GM12892 (cell line): ENCODE data around the gene DKKL1.

ENCODE experiments used
- DNase-seq: peaks from one replicate; pipeline ENCODE4 v3.0.0; 2011; ENCODE audit not compliant: insufficient read length
- FAIRE-seq: peaks from 2 replicates; lab custom pipeline; 2011; peaks lifted over from hg19 to GRCh38; lab: Jason Lieb, UNC
- POLR2A ChIP-seq: IDR thresholded peaks from 2 replicates; pipeline ENCODE4 v1.6.1; 2011; ENCODE audit warnings: low read depth, low read length, control low read depth
- POLR2AphosphoS5 ChIP-seq: IDR thresholded peaks from 2 replicates; pipeline ENCODE4 v1.6.1; 2011; ENCODE audit warnings: low read depth, low read length, control low read depth
- TAF1 ChIP-seq: IDR thresholded peaks from 2 replicates; pipeline ENCODE4 v1.6.1; 2011; ENCODE audit warnings: low read depth, mild to moderate bottlenecking, control low read depth, low read length, borderline replicate concordance

The DKKL1 gene

GRCh38 chr19:49333418-49333805 is 30.3 kb upstream of the DKKL1 start:
- FAIRE-seq (no peak), DNase-seq (no peak)
- no peak for TF ChIP-seq POLR2A
- no peak for TF ChIP-seq POLR2AphosphoS5
- no peak for TF ChIP-seq TAF1

GRCh38 chr19:49333811-49334288 is 29.8 kb upstream of the DKKL1 start:
- FAIRE-seq (peak; percentile 95), DNase-seq (peak; percentile 57)
- peak; percentile 78; the same call in 1 of the 2 replicates for TF ChIP-seq POLR2A
- TF ChIP-seq POLR2AphosphoS5: peak; percentile 60; the same call in 1 of the 2 replicates
- TF ChIP-seq TAF1: no peak

DNA sequence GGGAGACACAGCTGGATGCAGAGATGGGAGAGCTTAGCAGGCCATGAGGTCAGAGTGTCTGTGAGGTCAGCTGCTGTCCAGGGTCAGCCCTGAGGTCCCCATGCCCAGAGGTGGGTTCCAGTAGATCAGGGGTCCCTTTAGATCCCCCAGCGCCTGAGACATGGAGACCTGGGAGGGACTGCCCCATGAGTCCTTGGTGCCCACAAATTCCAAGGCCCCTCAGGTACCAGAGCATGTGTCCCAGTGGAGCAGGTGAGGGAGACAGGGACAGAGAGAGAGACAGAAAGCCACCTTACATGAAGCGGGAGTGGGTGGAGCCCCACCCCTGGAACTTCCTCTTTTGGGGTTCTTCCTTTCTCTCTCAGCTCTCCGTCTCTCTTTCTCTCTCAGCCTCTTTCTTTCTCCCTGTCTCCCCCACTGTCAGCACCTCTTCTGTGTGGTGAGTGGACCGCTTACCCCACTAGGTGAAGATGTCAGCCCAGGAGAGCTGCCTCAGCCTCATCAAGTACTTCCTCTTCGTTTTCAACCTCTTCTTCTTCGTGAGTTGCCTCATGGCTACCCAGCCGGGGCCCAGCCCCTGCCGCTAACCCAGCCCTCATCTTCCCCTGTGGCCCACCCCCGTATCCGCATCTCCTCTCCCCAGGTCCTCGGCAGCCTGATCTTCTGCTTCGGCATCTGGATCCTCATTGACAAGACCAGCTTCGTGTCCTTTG is 28.4 kb upstream of the DKKL1 start, which contains the start of gene CD37:
Gene CD37, plus strand, starts transcription at position 336 of the 713 bp plus-strand sequence. Its CDS starts 135 bp downstream, at position 471.
- DNase-seq (peak; percentile 59), FAIRE-seq (peak; percentile 74)
- TF ChIP-seq POLR2AphosphoS5 (peak; percentile 67; the same call in 1 of the 2 replicates), POLR2A (peak; percentile 77), TAF1 (no peak; the same call in 1 of the 2 replicates)

DNA sequence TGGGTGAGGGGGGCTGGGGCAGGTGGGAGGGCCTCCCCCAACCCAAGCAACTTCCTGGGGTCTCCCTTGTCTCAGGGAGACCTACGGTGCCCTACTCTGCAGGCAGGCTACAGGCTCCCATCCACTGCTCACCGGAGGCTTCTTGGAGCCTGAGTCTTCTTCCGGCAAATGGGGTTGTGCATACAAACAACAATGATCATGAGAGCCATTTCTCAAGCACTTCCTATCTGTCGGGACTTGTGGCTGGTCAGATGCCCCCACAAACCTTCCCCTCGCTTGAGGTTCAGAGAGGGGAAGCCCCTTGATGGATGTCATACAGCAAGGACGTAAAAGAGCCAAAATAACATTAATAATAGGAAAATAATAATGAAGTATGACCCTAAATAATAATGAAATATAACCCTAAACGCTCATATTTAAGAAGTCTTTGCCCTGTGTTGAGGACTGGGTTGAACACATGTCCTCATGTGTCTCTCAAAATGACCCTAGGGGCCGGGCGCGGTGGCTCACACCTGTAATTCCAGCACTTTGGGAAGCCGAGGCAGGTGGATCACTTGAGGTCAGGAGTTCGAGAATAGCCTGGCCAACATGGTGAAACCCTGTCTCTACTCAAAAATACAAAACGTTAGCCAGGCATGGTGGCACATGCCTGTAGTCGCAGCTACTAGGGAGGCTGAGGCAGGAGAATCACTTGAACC is 27.7 kb upstream of the DKKL1 start:
- FAIRE-seq (peak; percentile 74), DNase-seq (no peak)
- TF ChIP-seq POLR2A: no peak; the same call in 1 of the 2 replicates
- TF ChIP-seq TAF1: no peak
- TF ChIP-seq POLR2AphosphoS5: no peak

GRCh38 chr19:49336482-49337266 is 27.0 kb upstream of the DKKL1 start:
- DNase-seq: no peak
- FAIRE-seq: no peak
- no peak for TF ChIP-seq POLR2AphosphoS5
- TF ChIP-seq POLR2A: no peak
- TF ChIP-seq TAF1: no peak

DNA sequence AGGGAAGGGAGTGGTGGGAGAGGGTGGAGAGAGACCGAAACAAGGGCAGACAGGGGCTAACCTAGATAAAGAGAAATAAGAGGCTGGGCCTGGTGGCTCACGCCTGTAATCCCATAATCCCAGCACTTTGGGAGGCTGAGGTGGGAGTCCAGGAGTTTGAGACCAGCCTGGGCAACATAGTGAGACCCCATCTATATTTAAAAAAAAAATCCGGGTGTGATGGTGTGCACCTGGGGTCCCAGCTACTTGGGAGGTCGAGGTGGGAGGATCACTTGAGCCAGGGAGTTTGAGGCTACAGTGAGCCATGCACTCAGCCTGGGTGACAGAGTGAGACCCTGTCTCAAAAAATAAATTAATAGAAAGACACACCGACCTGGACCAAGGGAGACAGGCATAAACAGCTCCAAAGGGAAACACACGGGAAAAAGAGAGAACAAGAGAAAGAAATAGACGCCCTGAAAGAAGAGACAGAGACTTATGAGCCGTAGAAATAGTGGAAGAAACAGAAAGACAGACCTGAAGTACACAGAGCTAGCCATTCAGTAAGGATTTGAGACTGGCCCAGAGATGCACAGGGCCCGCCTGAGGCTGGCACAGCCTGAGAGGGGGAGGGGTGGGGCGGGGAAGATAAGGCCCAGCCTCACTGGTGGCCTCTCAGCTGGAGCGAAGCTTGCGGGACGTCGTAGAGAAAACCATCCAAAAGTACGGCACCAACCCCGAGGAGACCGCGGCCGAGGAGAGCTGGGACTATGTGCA is 26.2 kb upstream of the DKKL1 start:
- DNase-seq (no peak), FAIRE-seq (no peak)
- TF ChIP-seq TAF1 (no peak), POLR2AphosphoS5 (no peak), POLR2A (no peak)

DNA sequence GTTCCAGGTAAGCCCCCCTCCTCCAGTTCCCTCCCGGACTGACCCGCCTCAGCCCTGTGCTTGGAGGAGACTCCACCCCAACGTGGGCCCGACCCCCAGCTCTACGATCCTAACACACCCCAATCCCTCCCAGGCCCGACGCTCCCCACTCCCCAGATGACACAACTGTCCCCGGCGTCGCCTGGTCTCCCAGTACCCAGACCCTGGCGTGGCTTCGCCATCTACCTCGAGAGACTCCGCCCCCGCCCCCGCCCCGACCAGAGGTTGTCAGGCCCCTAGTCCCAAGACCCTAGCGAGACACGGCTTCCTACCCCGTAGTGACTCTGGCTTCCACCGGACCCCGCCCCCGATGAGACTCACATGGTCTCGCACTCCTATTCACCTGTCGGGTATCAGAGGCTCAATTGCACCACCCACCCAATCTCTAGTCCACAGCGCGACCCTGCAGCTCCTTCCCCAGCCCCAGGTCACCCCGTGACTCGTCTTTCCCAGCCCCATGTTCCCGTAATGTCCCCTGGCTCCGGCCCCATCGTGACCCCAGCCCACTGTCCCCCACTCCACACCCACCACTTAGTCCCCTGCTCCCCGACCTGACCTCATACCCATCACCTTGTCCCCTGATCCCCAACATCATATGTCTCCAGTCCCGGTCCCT is 25.5 kb upstream of the DKKL1 start:
- FAIRE-seq (no peak), DNase-seq (no peak)
- TF ChIP-seq POLR2AphosphoS5: no peak
- no peak for TF ChIP-seq TAF1
- TF ChIP-seq POLR2A: no peak

DNA sequence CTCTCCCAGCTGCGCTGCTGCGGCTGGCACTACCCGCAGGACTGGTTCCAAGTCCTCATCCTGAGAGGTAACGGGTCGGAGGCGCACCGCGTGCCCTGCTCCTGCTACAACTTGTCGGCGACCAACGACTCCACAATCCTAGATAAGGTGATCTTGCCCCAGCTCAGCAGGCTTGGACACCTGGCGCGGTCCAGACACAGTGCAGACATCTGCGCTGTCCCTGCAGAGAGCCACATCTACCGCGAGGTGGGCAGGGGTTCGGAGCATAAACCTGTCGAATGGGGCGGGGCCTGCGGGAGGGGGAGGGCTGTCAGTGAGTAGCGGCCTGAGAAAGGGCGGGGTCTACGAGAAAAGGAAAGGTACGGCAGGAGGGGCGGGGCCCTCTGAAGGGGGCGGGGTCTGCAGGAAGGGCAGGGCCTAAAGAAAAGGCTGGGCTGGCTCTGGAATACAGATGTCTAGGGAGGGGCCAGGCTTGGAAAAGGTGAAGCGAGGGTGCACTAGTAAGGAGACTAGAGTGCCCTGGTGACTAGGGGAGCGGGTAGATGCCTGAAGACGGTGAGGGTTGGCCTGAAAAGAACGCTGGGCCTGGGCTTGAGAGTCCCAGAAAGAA is 24.9 kb upstream of the DKKL1 start:
- no peak for TF ChIP-seq TAF1
- TF ChIP-seq POLR2A: no peak
- no peak for TF ChIP-seq POLR2AphosphoS5
- DNase-seq (no peak), FAIRE-seq (no peak)

DNA sequence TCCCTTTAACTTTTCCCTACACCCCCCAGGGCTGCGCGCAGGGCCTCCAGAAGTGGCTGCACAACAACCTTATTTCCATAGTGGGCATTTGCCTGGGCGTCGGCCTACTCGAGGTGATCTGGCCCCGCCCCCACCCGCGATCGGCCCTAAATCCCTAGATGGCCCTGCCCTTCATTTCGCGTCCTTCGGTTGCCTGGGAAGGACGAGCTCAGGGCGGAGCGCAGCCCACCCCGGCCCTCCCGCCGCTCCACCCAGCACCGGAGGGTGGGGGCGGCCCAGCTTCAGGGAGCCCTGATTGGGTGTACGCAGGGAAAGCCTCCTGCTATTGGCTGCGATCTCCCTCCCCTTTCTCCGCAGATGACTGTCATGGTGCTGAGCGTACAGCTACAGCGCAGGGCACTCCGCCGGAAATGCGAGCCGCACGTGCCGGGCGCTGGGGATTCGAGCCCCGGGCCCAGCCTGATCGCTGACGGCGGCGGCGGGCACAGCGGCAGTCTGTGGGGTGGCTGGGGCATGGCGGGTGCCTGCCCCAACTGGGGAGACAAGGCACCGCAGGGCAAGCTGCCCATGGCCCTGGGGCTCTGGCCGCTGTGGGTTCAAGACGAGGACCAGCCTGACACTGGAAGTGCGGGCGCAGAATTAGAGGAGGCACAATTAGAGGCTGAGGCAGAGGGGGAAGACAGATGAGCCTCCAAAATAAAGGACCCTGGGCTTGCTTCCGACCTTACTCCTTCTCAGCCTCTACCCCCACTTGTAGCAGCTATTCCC is 24.2 kb upstream of the DKKL1 start:
- no peak for FAIRE-seq
- DNase-seq: no peak
- TF ChIP-seq TAF1 (no peak), POLR2A (no peak), POLR2AphosphoS5 (no peak)
